K562 (cell line): Measurements from ENCODE around the gene ACOT7.

ENCODE experiments used
- CBX3 ChIP-seq, 2 experiments: IDR thresholded peaks; 1 replicate in 1 of 2; 2 replicates in 1 of 2; pipeline ENCODE4 v1.6.1; 2012; ENCODE audit warnings: inconsistent platforms in 2 of 2, low read length in 2 of 2, borderline replicate concordance in 1 of 2, control low read depth in 1 of 2
- CTCF ChIP-seq, 3 experiments: IDR thresholded peaks in 2 of 3; conservative IDR thresholded peaks in 1 of 3; 2 replicates each; pipeline ENCODE4 v1.5.1; 2011 to 2012; ENCODE audit warnings: low read length in 3 of 3, mild to moderate bottlenecking in 3 of 3, control low read depth in 2 of 3, improper control_type of control experiment in 1 of 3, inconsistent platforms in 1 of 3, low read depth in 1 of 3, mixed read lengths in 1 of 3, moderate library complexity in 1 of 3; ENCODE audit not compliant: insufficient read depth in 2 of 3
- EHMT2 ChIP-seq: fragments of 450-650 bp; IDR thresholded peaks from 2 replicates; pipeline ENCODE4 v1.6.1; 2018; ENCODE audit warnings: antibody characterized with exemption
- FOXK1 ChIP-seq: sonication (generic); formaldehyde crosslinking; IDR thresholded peaks from 2 replicates; pipeline ENCODE4 v1.8.0; 2022; ENCODE audit warnings: missing genetic modification reagents, mild to moderate bottlenecking, borderline replicate concordance
- JUNB ChIP-seq: fragments of 450-650 bp; formaldehyde crosslinking; conservative IDR thresholded peaks from 2 replicates; pipeline ENCODE4 v1.4.0; 2020; ENCODE audit warnings: mild to moderate bottlenecking
- KDM1A ChIP-seq, 2 experiments: fragments of 450-650 bp; IDR thresholded peaks; 2 replicates each; pipeline ENCODE4 v1.6.1; 2016; ENCODE audit warnings: mild to moderate bottlenecking in 2 of 2
- MYBL2 ChIP-seq, 2 experiments: fragments of 450-650 bp in 1 of 2; sonication (generic) in 1 of 2; formaldehyde crosslinking in 1 of 2; IDR thresholded peaks; 2 replicates each; pipeline versions ENCODE4 v1.6.1 to v1.8.1; 2017 to 2022; ENCODE audit warnings: borderline replicate concordance in 1 of 2, inconsistent platforms in 1 of 2, low read depth in 1 of 2, mild to moderate bottlenecking in 1 of 2, missing genetic modification reagents in 1 of 2, moderate library complexity in 1 of 2
- NRF1 ChIP-seq, 2 experiments: fragments of 450-650 bp; IDR thresholded peaks in 1 of 2; conservative IDR thresholded peaks in 1 of 2; 2 replicates each; pipeline ENCODE4 v1.6.1; 2014; ENCODE audit warnings: mild to moderate bottlenecking in 2 of 2
- ZNF175 ChIP-seq: fragments of 200-800 bp; sonication (Bioruptor generic); IDR thresholded peaks from 2 replicates; pipeline ENCODE4 v1.6.1; 2016; ENCODE audit warnings: low read depth, mild to moderate bottlenecking, missing genetic modification characterization, missing compliant biosample characterization
- ZNF274 ChIP-seq: IDR thresholded peaks from 2 replicates; pipeline ENCODE4 v1.6.1; 2011; ENCODE audit warnings: low read depth, mild to moderate bottlenecking, low read length, moderate library complexity, borderline replicate concordance
- TF ChIP-seq, protein P1 (sequence below): sonication (generic); formaldehyde crosslinking; IDR thresholded peaks from 2 replicates; pipeline ENCODE4 v1.8.0; 2022; ENCODE audit warnings: mild to moderate bottlenecking, missing genetic modification reagents
- TF ChIP-seq, protein P2 (sequence below): sonication (generic); formaldehyde crosslinking; IDR thresholded peaks from 2 replicates; pipeline ENCODE4 v1.8.1; 2023; ENCODE audit warnings: mild to moderate bottlenecking, missing genetic modification reagents, moderate library complexity
- TF ChIP-seq, protein P3 (sequence below), 2 experiments: fragments of 450-650 bp in 1 of 2; sonication (generic) in 1 of 2; formaldehyde crosslinking in 1 of 2; IDR thresholded peaks; 2 replicates each; pipeline versions ENCODE4 v1.7.1 to v1.9.0; 2016 to 2022; ENCODE audit warnings: inconsistent platforms in 1 of 2, mild to moderate bottlenecking in 1 of 2, missing genetic modification reagents in 1 of 2

DNA sequence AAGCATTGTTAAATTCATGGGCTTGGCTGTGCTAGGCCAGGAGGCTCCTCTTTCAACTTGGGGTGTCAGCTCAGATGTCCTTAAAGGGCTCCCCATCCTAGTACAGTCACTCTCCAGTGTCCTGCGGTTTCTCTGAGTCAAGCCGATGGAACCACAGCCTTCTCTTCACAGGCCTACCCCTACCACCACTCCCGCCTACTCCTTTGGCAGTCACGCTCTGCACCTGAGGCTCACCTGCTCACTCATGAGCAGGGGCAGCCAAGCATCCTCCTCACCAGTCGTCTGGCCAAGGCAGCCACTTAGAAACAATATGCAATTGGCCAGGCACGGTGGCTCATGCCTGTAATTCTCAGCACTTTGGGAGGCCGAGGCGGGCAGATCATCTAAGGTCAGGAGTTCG, 3.6 kb downstream of the ACOT7 start:
- TF ChIP-seq JUNB (CRISPR knock-in tag) (no peak), EHMT2 (no peak), CTCF (IDR thresholded peaks at IDR 0.05 in 2 of 3, conservative IDR thresholded peaks at IDR 0.05 in 1 of 3; ENCODE audit: insufficient read depth in 2 of 3, low read depth in 1 of 3, low read length in 3 of 3) (no peak), KDM1A (IDR thresholded peaks at IDR 0.05) (no peak), ZNF274 (no peak), ZNF175 (no peak), FOXK1 (no peak), NRF1 (conservative IDR thresholded peaks at IDR 0.05 in 1 of 2, IDR thresholded peaks at IDR 0.05 in 1 of 2) (no peak), CBX3 (IDR thresholded peaks at IDR 0.05; ENCODE audit: borderline replicate concordance in 1 of 2, low read length in 2 of 2) (no peak), MYBL2 (IDR thresholded peaks at IDR 0.05; ENCODE audit: low read depth) (no peak), MYBL2 (CRISPR knock-in tag; IDR thresholded peaks at IDR 0.05; ENCODE audit: borderline replicate concordance) (no peak)
- TF ChIP-seq, protein P1, sequence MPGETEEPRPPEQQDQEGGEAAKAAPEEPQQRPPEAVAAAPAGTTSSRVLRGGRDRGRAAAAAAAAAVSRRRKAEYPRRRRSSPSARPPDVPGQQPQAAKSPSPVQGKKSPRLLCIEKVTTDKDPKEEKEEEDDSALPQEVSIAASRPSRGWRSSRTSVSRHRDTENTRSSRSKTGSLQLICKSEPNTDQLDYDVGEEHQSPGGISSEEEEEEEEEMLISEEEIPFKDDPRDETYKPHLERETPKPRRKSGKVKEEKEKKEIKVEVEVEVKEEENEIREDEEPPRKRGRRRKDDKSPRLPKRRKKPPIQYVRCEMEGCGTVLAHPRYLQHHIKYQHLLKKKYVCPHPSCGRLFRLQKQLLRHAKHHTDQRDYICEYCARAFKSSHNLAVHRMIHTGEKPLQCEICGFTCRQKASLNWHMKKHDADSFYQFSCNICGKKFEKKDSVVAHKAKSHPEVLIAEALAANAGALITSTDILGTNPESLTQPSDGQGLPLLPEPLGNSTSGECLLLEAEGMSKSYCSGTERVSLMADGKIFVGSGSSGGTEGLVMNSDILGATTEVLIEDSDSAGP (CRISPR knock-in tag) = no peak
- TF ChIP-seq, protein P2, sequence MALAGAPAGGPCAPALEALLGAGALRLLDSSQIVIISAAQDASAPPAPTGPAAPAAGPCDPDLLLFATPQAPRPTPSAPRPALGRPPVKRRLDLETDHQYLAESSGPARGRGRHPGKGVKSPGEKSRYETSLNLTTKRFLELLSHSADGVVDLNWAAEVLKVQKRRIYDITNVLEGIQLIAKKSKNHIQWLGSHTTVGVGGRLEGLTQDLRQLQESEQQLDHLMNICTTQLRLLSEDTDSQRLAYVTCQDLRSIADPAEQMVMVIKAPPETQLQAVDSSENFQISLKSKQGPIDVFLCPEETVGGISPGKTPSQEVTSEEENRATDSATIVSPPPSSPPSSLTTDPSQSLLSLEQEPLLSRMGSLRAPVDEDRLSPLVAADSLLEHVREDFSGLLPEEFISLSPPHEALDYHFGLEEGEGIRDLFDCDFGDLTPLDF (CRISPR knock-in tag) = no peak
- TF ChIP-seq, protein P3, sequence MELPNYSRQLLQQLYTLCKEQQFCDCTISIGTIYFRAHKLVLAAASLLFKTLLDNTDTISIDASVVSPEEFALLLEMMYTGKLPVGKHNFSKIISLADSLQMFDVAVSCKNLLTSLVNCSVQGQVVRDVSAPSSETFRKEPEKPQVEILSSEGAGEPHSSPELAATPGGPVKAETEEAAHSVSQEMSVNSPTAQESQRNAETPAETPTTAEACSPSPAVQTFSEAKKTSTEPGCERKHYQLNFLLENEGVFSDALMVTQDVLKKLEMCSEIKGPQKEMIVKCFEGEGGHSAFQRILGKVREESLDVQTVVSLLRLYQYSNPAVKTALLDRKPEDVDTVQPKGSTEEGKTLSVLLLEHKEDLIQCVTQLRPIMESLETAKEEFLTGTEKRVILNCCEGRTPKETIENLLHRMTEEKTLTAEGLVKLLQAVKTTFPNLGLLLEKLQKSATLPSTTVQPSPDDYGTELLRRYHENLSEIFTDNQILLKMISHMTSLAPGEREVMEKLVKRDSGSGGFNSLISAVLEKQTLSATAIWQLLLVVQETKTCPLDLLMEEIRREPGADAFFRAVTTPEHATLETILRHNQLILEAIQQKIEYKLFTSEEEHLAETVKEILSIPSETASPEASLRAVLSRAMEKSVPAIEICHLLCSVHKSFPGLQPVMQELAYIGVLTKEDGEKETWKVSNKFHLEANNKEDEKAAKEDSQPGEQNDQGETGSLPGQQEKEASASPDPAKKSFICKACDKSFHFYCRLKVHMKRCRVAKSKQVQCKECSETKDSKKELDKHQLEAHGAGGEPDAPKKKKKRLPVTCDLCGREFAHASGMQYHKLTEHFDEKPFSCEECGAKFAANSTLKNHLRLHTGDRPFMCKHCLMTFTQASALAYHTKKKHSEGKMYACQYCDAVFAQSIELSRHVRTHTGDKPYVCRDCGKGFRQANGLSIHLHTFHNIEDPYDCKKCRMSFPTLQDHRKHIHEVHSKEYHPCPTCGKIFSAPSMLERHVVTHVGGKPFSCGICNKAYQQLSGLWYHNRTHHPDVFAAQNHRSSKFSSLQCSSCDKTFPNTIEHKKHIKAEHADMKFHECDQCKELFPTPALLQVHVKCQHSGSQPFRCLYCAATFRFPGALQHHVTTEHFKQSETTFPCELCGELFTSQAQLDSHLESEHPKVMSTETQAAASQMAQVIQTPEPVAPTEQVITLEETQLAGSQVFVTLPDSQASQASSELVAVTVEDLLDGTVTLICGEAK (IDR thresholded peaks at IDR 0.05) = no peak
- TF ChIP-seq, protein P3 (CRISPR knock-in tag; IDR thresholded peaks at IDR 0.05) = no peak
